GM04504 (cell line): ENCODE data around the gene HEPACAM2.

Source experiments
- DNase-seq: peaks from one replicate; pipeline ENCODE4 v3.0.0-alpha.2; 2012; ENCODE audit warnings: low read depth

The HEPACAM2 gene

DNA sequence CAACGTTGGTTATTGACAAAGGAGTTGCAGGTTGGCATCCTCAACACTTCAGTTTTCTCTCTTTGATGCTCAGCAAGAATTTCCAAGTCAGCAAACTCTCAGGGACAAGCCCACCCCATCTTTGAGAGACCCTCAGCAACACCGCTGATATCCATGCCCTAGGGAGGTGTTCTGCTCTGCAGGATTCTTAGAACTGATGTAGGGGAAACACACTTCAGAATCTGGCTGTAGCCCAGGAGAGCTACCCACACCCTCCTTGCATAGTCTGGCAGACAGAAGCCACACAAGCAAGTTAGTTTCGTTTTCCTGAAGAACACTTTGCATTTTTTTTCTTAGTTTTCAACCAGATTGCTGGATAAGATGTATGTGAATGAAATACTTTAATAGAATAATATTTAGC is 78.9 kb downstream of the HEPACAM2 start:
- DNase-seq: no peak

- no peak for DNase-seq
Observed at GRCh38 chr7:93146472-93147141, 79.7 kb downstream of the HEPACAM2 start.

GRCh38 chr7:93146036-93146435 is 80.2 kb downstream of the HEPACAM2 start:
- DNase-seq: no peak

- no peak for DNase-seq
Observed at GRCh38 chr7:93145354-93145753, 80.9 kb downstream of the HEPACAM2 start.

DNA sequence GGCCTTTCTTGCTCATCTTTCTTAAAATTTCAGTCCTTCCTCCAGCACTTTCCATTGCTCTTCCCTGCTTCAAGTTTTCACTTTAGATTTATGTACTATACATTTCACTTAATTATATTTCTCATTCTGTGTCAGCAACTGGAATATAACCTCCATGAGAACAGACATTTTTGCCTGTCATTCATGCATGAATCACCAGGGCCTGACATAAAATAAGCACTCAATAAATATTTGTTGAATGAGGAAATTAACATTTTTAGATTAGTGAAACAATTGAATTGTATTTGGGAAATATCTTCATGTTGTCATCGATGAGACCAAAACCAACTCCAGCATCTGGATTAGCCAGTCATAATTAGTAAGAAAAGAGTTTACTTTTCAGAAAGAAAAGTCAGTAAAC is 84.1 kb downstream of the HEPACAM2 start:
- no peak for DNase-seq

GRCh38 chr7:93140582-93141191 is 85.6 kb downstream of the HEPACAM2 start:
- no peak for DNase-seq

DNA sequence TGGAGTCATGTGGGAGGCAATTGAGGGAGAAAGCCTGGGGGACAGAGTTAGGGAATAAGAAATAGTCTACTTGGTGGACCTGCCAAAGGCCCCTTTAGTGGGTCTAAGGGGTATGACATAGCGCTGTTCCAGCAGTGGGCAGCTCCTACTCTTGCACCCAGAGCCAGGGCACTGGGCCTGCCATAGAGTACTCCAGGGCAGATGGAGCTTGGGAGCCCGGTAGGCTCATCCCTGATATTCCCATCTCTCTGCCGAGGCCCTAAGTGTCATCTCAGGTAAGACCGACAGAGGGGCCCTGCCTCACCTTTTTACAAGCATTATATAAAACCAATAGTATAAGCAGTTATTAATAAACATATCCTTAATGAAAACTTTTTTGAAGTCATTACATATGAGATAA is 87.7 kb downstream of the HEPACAM2 start:
- no peak for DNase-seq
